ENCODE measurements around the gene TIMM13.

DNA sequence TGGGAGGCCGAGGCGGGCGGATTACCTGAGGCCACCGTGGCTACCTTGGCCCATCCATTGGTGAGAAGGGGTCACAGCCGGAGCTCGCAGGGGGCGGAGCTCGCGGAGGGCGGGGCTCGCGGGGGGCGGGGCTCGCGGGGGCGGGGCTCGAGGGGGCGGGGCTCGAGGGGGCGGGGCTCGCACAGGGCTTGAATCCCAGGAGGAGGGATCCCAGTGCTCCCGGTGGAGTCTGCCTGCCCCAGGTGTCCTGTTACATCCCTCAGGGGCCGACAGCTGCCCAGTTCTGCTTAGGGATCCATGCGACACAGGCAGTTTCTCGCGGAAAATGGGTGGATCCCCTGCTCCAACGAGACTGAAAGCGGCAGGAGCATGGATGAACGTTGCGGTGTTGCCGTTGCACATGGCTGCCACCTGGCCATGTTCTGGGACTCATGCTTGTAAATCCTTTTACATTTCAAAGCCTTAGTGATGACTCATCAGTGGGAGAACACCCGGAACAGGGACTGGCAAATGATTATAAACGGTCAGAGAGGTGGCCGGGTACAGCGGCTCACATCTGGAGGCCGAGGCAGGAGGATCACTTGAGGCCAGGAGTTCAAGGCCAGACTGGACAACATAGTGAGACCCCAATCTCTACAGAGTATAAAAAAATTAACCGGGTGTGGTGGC, 42.2 kb downstream of the TIMM13 start:
- TF ChIP-seq ARNT (IDR thresholded peaks at IDR 0.05): no peak
- no peak for TF ChIP-seq HDGF (IDR thresholded peaks at IDR 0.05; ENCODE audit: borderline replicate concordance)
- no peak for TF ChIP-seq SUZ12 (IDR thresholded peaks at IDR 0.05)
- TF ChIP-seq SP1 (IDR thresholded peaks at IDR 0.05): no peak
- TF ChIP-seq FOXA1 (IDR thresholded peaks at IDR 0.05): no peak

Data from HEK293T (cell line).